H1 (cell line): Measurements from ENCODE around the gene CALML5. TPM values are rescaled to one million over a fixed set of nuclear protein-coding genes. Genes with fewer than 3 reads are reported as not detected.

ENCODE experiments used
- CTCF ChIA-PET: fragments of 300-600 bp; sonication (Branson Sonifier 250); formaldehyde crosslinking; loops from one replicate; lab custom pipeline; 2021; ENCODE audit not compliant: partially characterized antibody; lab: Charles Lee
- POLR2A ChIA-PET: fragments of 300-600 bp; sonication (Branson Sonifier 250); formaldehyde crosslinking; loops from one replicate; lab custom pipeline; 2021; ENCODE audit warnings: inconsistent platforms; ENCODE audit not compliant: partially characterized antibody; lab: Charles Lee
- DNase-seq, 2 experiments: peaks; one replicate each; pipeline versions ENCODE4 v3.0.0 to v3.0.0-alpha.2; 2010 to 2022; ENCODE audit warnings: low spot score in 2 of 2, low read depth in 1 of 2, mixed read lengths in 1 of 2
- FAIRE-seq: peaks from 2 replicates; lab custom pipeline; 2011; peaks lifted over from hg19 to GRCh38; lab: Jason Lieb, UNC
- H2AFZ ChIP-seq: 2 replicates; pipeline ENCODE4 v1.8.1; 2012; ENCODE audit warnings: low read length, inconsistent platforms
- H2AK5ac ChIP-seq: 2 replicates; pipeline ENCODE4 v1.6.1; 2013; ENCODE audit warnings: low read depth, low read length
- H2BK120ac ChIP-seq: replicated peaks from 2 replicates; pipeline ENCODE3; 2013; ENCODE audit warnings: low read depth, low read length, inconsistent platforms
- H2BK12ac ChIP-seq: 2 replicates; pipeline ENCODE4 v1.6.1; 2013; ENCODE audit warnings: low read depth, low read length
- H2BK15ac ChIP-seq: 2 replicates; pipeline ENCODE4 v1.6.1; 2013; ENCODE audit warnings: low read length
- H2BK20ac ChIP-seq: 2 replicates; pipeline ENCODE4 v1.6.1; 2013; ENCODE audit warnings: low read length
- H2BK5ac ChIP-seq: 2 replicates; pipeline ENCODE4 v1.6.1; 2013; ENCODE audit warnings: low read depth, low read length
- H3K14ac ChIP-seq: 2 replicates; pipeline ENCODE4 v1.6.1; 2013; ENCODE audit warnings: inconsistent platforms; ENCODE audit not compliant: insufficient read length
- H3K18ac ChIP-seq: 2 replicates; pipeline ENCODE4 v1.6.1; 2013; ENCODE audit warnings: low read length; ENCODE audit errors: extremely low read depth
- H3K23ac ChIP-seq: 2 replicates; pipeline ENCODE4 v1.6.1; 2013; ENCODE audit warnings: inconsistent platforms; ENCODE audit not compliant: insufficient read length
- H3K23me2 ChIP-seq: 2 replicates; pipeline ENCODE4 v1.6.1; 2013; ENCODE audit warnings: low read depth, low read length
- H3K27ac ChIP-seq: 2 replicates; pipeline ENCODE4 v1.6.1; 2011; ENCODE audit warnings: low read depth, low read length, inconsistent platforms
- H3K27me3 ChIP-seq, 4 experiments: replicated peaks in 1 of 4; 1 replicate in 1 of 4; 2 replicates in 3 of 4; pipeline versions ENCODE4 v1.6.1 to v1.8.1; 2011 to 2013; ENCODE audit warnings: low read length in 3 of 4, mild to moderate bottlenecking in 3 of 4, inconsistent platforms in 2 of 4, mixed read lengths in 2 of 4, moderate library complexity in 1 of 4; ENCODE audit not compliant: control insufficient read depth in 3 of 4, insufficient read depth in 3 of 4; ENCODE audit errors: extremely low read depth in 1 of 4
- H3K36me3 ChIP-seq, 4 experiments: 2 replicates each; pipeline versions ENCODE4 v1.6.1 to v1.8.1; 2011 to 2013; ENCODE audit warnings: mild to moderate bottlenecking in 4 of 4, low read length in 3 of 4, moderate library complexity in 2 of 4, control low read depth in 1 of 4, inconsistent platforms in 1 of 4; ENCODE audit not compliant: insufficient read depth in 4 of 4, control insufficient read depth in 2 of 4
- H3K4ac ChIP-seq: replicated peaks from 2 replicates; pipeline ENCODE3; 2013; ENCODE audit warnings: low read length, low read depth, mixed read lengths, inconsistent platforms; ENCODE audit not compliant: insufficient read length
- H3K4me1 ChIP-seq, 4 experiments: replicated peaks in 1 of 4; 1 replicate in 1 of 4; 2 replicates in 3 of 4; pipeline versions ENCODE4 v1.6.1 to v1.8.1; 2011 to 2013; ENCODE audit warnings: low read length in 3 of 4, inconsistent platforms in 2 of 4, mixed read lengths in 1 of 4; ENCODE audit not compliant: insufficient read depth in 4 of 4, control insufficient read depth in 3 of 4
- H3K4me2 ChIP-seq, 2 experiments: 2 replicates each; pipeline versions ENCODE4 v1.6.1 to v1.8.1; 2011 to 2013; ENCODE audit warnings: low read depth in 2 of 2, low read length in 2 of 2, control low read depth in 1 of 2, inconsistent platforms in 1 of 2, mild to moderate bottlenecking in 1 of 2; ENCODE audit not compliant: insufficient read depth in 1 of 2
- H3K4me3 ChIP-seq, 4 experiments: fragments of 200-600, 300-600 bp in 1 of 4; sonication (generic), shearing (Covaris generic), sonication (Bioruptor Twin) in 1 of 4; 2 replicates each; pipeline versions ENCODE4 v1.5.1 to v1.8.1; 2011 to 2016; ENCODE audit warnings: low read length in 4 of 4, low read depth in 3 of 4, control low read depth in 2 of 4, inconsistent platforms in 2 of 4, mild to moderate bottlenecking in 2 of 4, mixed read lengths in 1 of 4, moderate library complexity in 1 of 4; ENCODE audit not compliant: insufficient read depth in 2 of 4; ENCODE audit errors: extremely low read depth in 1 of 4
- H3K56ac ChIP-seq: replicated peaks from 2 replicates; pipeline ENCODE3; 2013; ENCODE audit warnings: low read depth, mild to moderate bottlenecking, mixed read lengths, low read length, inconsistent platforms; ENCODE audit not compliant: insufficient read length
- H3K79me1 ChIP-seq: 2 replicates; pipeline ENCODE4 v1.6.1; 2013; ENCODE audit warnings: low read depth, low read length, control low read depth
- H3K79me2 ChIP-seq, 2 experiments: 2 replicates each; pipeline versions ENCODE4 v1.6.1 to v1.8.1; 2012 to 2013; ENCODE audit warnings: low read length in 2 of 2, mild to moderate bottlenecking in 2 of 2, inconsistent platforms in 1 of 2; ENCODE audit not compliant: insufficient read depth in 2 of 2, control insufficient read depth in 1 of 2
- H3K9ac ChIP-seq, 4 experiments: replicated peaks in 1 of 4; 1 replicate in 1 of 4; 2 replicates in 3 of 4; pipeline versions ENCODE4 v1.6.1 to v1.8.1; 2011 to 2013; ENCODE audit warnings: low read depth in 3 of 4, low read length in 3 of 4, control low read depth in 2 of 4, mild to moderate bottlenecking in 2 of 4, moderate library complexity in 2 of 4, inconsistent platforms in 1 of 4; ENCODE audit errors: extremely low read depth in 1 of 4
- H3K9me3 ChIP-seq, 2 experiments: 2 replicates each; pipeline versions ENCODE4 v1.6.1 to v1.8.1; 2012 to 2013; ENCODE audit warnings: mild to moderate bottlenecking in 2 of 2, moderate library complexity in 2 of 2, control low read depth in 1 of 2, inconsistent platforms in 1 of 2, low read depth in 1 of 2, low read length in 1 of 2, mixed read lengths in 1 of 2; ENCODE audit not compliant: insufficient read depth in 2 of 2
- H4K20me1 ChIP-seq, 2 experiments: replicated peaks in 1 of 2; 2 replicates each; pipeline versions ENCODE3 to v1.8.1; 2011 to 2013; ENCODE audit warnings: inconsistent platforms in 2 of 2, low read length in 2 of 2, mild to moderate bottlenecking in 1 of 2; ENCODE audit not compliant: insufficient read depth in 2 of 2, control insufficient read depth in 1 of 2
- H4K5ac ChIP-seq: 2 replicates; pipeline ENCODE4 v1.6.1; 2013; ENCODE audit warnings: low read length, low read depth, mixed read lengths, inconsistent platforms; ENCODE audit not compliant: insufficient read length
- H4K8ac ChIP-seq: 2 replicates; pipeline ENCODE4 v1.8.0; 2013; ENCODE audit warnings: mild to moderate bottlenecking, moderate library complexity, low read length, inconsistent platforms; ENCODE audit not compliant: insufficient read depth; ENCODE audit errors: extremely low read depth
- H4K91ac ChIP-seq: replicated peaks from 2 replicates; pipeline ENCODE3; 2013; ENCODE audit warnings: low read length, mixed read lengths, inconsistent platforms; ENCODE audit not compliant: insufficient read length
- CREB1 ChIP-seq: IDR thresholded peaks from 2 replicates; pipeline ENCODE4 v1.6.1; 2012; ENCODE audit warnings: inconsistent platforms
- EP300 ChIP-seq, 2 experiments: IDR thresholded peaks; 1 replicate in 1 of 2; 2 replicates in 1 of 2; pipeline ENCODE4 v1.6.1; 2011 to 2012; ENCODE audit warnings: low read depth in 2 of 2, low read length in 2 of 2, mild to moderate bottlenecking in 2 of 2, borderline replicate concordance in 1 of 2, inconsistent platforms in 1 of 2, moderate library complexity in 1 of 2
- HDAC2 ChIP-seq, 2 experiments: fragments of 300-600 bp in 1 of 2; sonication (generic) in 1 of 2; IDR thresholded peaks; 2 replicates each; pipeline ENCODE4 v1.6.1; 2011 to 2012; ENCODE audit warnings: low read depth in 2 of 2, low read length in 2 of 2, mild to moderate bottlenecking in 2 of 2, moderate library complexity in 2 of 2, borderline replicate concordance in 1 of 2, inconsistent platforms in 1 of 2
- JUN ChIP-seq: IDR thresholded peaks from 2 replicates; pipeline ENCODE4 v1.6.1; 2011; ENCODE audit warnings: low read depth, mild to moderate bottlenecking, improper control_type of control experiment, low read length
- JUND ChIP-seq: IDR thresholded peaks from 2 replicates; pipeline ENCODE4 v1.6.1; 2011; ENCODE audit warnings: mild to moderate bottlenecking, improper control_type of control experiment, low read length
- NANOG ChIP-seq: IDR thresholded peaks from 2 replicates; pipeline ENCODE4 v1.6.1; 2011; ENCODE audit warnings: low read length, low read depth, mild to moderate bottlenecking, inconsistent platforms; ENCODE audit not compliant: insufficient read depth, poor library complexity, severe bottlenecking
- POLR2AphosphoS5 ChIP-seq: IDR thresholded peaks from 2 replicates; pipeline ENCODE4 v1.6.1; 2011; ENCODE audit warnings: low read depth, low read length
- RNF2 ChIP-seq: fragments of 200-900, 300-1000 bp; sonication (generic); IDR thresholded peaks from 2 replicates; pipeline ENCODE4 v1.7.1; 2016; ENCODE audit warnings: borderline replicate concordance, low read depth, mild to moderate bottlenecking, antibody characterized with exemption, low read length; ENCODE audit not compliant: poor library complexity, severe bottlenecking; ENCODE audit errors: missing control alignments
- SIN3A ChIP-seq, 2 experiments: IDR thresholded peaks in 1 of 2; conservative IDR thresholded peaks in 1 of 2; 2 replicates each; pipeline ENCODE4 v1.6.1; 2011 to 2012; ENCODE audit warnings: low read length in 2 of 2, improper control_type of control experiment in 1 of 2, low read depth in 1 of 2, mild to moderate bottlenecking in 1 of 2
- SUZ12 ChIP-seq: fragments of 200-600 bp; sonication (generic); IDR thresholded peaks from 2 replicates; pipeline ENCODE4 v1.6.1; 2012; ENCODE audit warnings: mild to moderate bottlenecking, inconsistent platforms, low read length, moderate library complexity, mixed read lengths
- TBP ChIP-seq: IDR thresholded peaks from 2 replicates; pipeline ENCODE4 v1.6.1; 2011; ENCODE audit warnings: low read depth, low read length, improper control_type of control experiment
- WGBS, 2 experiments: shearing (Covaris generic) in 1 of 2; methylation state at CpG; one replicate each; pipeline versions ENCODE4 v1.1.6 to v1.1.7; 2013 to 2015; ENCODE audit warnings: low lambda C conversion rate in 2 of 2, mixed read lengths in 2 of 2, inconsistent platforms in 1 of 2, low coverage in 1 of 2, missing lambda C conversion rate in 1 of 2; ENCODE audit not compliant: insufficient replicate concordance in 2 of 2, insufficient coverage in 1 of 2, insufficient read length in 1 of 2; ENCODE audit errors: extremely low coverage in 1 of 2, missing lambda C conversion rate in 1 of 2; 5-methylcytosine and 5-hydroxymethylcytosine counted together
- polyA plus RNA-seq, 7 experiments: library from polyadenylated mRNA; depleted of rRNA in 3 of 7; stranded (reverse) in 5 of 7; unstranded in 2 of 7; fragments of >200 nt in 5 of 7; fragments of 200-250 nt in 2 of 7; gene quantifications; 1 replicate in 5 of 7; 2 replicates in 1 of 7; 4 replicates in 1 of 7; pipeline versions ENCODE4 v1.2.1 to v1.2.3, GENCODE V29; 2011 to 2013; ENCODE audit warnings: missing spikeins in 2 of 7, mixed read lengths in 2 of 7
- total RNA-seq: library from RNA; stranded (reverse); fragmentation: NEBNext Ultra II Directional; extraction: Animal tissue kit (Norgen Biotek cat#: 25700); gene quantifications from 2 replicates; pipeline ENCODE4 v1.2.1, GENCODE V29; 2021

The CALML5 gene
- total and polyA plus RNA-seq, 2 of the 8 experiments (the other 6 are each of a cell fraction or from before 2014, with no cell fraction given), result not detected

- CTCF ChIA-PET, result interaction anchor here (0.6 to 1.2 kb wide), 6 partner anchors 29 to 345 kb away, joined by 3 to 5 read pairs (median 3); no protein-coding TSS in a partner anchor
- TF ChIP-seq JUN (no peak), RNF2 (no peak), EP300 (IDR thresholded peaks at IDR 0.05; ENCODE audit: borderline replicate concordance in 1 of 2, low read depth in 2 of 2, low read length in 2 of 2) (no peak), NANOG (no peak), CREB1 (no peak), JUND (no peak), TBP (no peak), HDAC2 (IDR thresholded peaks at IDR 0.05; ENCODE audit: borderline replicate concordance in 1 of 2, low read depth in 2 of 2, low read length in 2 of 2) (no peak), POLR2AphosphoS5 (no peak), SUZ12 (no peak), SIN3A (conservative IDR thresholded peaks at IDR 0.05 in 1 of 2, IDR thresholded peaks at IDR 0.05 in 1 of 2; ENCODE audit: low read depth in 1 of 2, low read length in 2 of 2) (no peak)
Measured at GRCh38 chr10:5490698-5491464, 8.5 kb downstream of the CALML5 start.

More at GRCh38 chr10:5490698-5491464, 8.5 kb downstream of the CALML5 start:
- Histone ChIP-seq H4K20me1 (no peaks in the 10 kb centered on the region), H3K36me3 (no peaks in the 10 kb centered on the region), H2BK20ac (no peak overlapping the region), H3K23me2 (no peaks in the 10 kb centered on the region), H3K14ac (no peak overlapping the region), H3K27me3 (no peaks in the 10 kb centered on the region), H3K27ac (no peak overlapping the region), H3K4me1 (peaks cover 0 to 14% (median 4%) of the 10 kb centered on the region in 4 experiments; a peak in 5 of 7 replicates), H3K23ac (no peak overlapping the region), H3K79me2 (no peaks in the 10 kb centered on the region), H3K4me3 (no peak overlapping the region), H2BK120ac (no peak overlapping the region), H3K56ac (no peak overlapping the region), H3K18ac (no peak overlapping the region), H2AK5ac (no peak overlapping the region), H4K5ac (no peak overlapping the region), H4K8ac (no peak overlapping the region), H2BK12ac (no peak overlapping the region), H3K9me3 (peaks cover 6 to 7% of the 10 kb centered on the region in 2 experiments; a peak in 2 of 4 replicates), H2BK5ac (no peak overlapping the region), H2AFZ (no peak overlapping the region), H3K79me1 (no peaks in the 10 kb centered on the region), H3K4me2 (no peak overlapping the region), H3K9ac (no peak overlapping the region), H3K4ac (no peak overlapping the region), H2BK15ac (no peak overlapping the region), H4K91ac (no peak overlapping the region)
- WGBS, 2 experiments, result 94% methylated on average over 10 of the region's 10 CpGs; no CpG with 5 or more reads in 1 of the 2 experiments
- POLR2A ChIA-PET, result interaction anchor here (1.1 to 1.9 kb wide), 3 partner anchors 11 to 44 kb away, joined by 3 to 7 read pairs (median 5); no protein-coding TSS in a partner anchor
- DNase-seq (no peak), FAIRE-seq (no peak)
